Lower leg skin (tissue), 3 donors: ENCODE data around the gene EEFSEC.

Experiments used
- POLR2A ChIP-seq, 2 donors: fragments of 450-650 bp; IDR thresholded peaks; one replicate each; pipeline ENCODE4 v1.6.1; 2016 to 2017; ENCODE audit warnings: antibody characterized with exemption in 2 of 2, mild to moderate bottlenecking in 1 of 2, moderate library complexity in 1 of 2
- TF ChIP-seq, protein P1 (sequence below), 3 donors: fragments of 450-650 bp; IDR thresholded peaks; one replicate each; pipeline ENCODE4 v1.5.1; 2016; ENCODE audit warnings: antibody characterized with exemption in 3 of 3, mild to moderate bottlenecking in 3 of 3, moderate library complexity in 2 of 3

- TF ChIP-seq, protein P1, sequence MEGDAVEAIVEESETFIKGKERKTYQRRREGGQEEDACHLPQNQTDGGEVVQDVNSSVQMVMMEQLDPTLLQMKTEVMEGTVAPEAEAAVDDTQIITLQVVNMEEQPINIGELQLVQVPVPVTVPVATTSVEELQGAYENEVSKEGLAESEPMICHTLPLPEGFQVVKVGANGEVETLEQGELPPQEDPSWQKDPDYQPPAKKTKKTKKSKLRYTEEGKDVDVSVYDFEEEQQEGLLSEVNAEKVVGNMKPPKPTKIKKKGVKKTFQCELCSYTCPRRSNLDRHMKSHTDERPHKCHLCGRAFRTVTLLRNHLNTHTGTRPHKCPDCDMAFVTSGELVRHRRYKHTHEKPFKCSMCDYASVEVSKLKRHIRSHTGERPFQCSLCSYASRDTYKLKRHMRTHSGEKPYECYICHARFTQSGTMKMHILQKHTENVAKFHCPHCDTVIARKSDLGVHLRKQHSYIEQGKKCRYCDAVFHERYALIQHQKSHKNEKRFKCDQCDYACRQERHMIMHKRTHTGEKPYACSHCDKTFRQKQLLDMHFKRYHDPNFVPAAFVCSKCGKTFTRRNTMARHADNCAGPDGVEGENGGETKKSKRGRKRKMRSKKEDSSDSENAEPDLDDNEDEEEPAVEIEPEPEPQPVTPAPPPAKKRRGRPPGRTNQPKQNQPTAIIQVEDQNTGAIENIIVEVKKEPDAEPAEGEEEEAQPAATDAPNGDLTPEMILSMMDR (IDR thresholded peaks at IDR 0.05) = no peak
- no peak for TF ChIP-seq POLR2A (IDR thresholded peaks at IDR 0.05)
These were observed 159.9 kb downstream of the EEFSEC start for GRCh38 chr3:128313071-128313725.
